Measurements from ENCODE around the gene VPS33B. TPM values are rescaled to one million over a fixed set of nuclear protein-coding genes. Genes with fewer than 3 reads are reported as not detected.
"Not testable (repeated sequence)": the region's sequence is repeated elsewhere in the genome, so short reads cannot be mapped to it uniquely, and the experiment has no call there.

The VPS33B gene
- total RNA-seq, 1 donor from 2014 or later = 13.8 TPM

DNA sequence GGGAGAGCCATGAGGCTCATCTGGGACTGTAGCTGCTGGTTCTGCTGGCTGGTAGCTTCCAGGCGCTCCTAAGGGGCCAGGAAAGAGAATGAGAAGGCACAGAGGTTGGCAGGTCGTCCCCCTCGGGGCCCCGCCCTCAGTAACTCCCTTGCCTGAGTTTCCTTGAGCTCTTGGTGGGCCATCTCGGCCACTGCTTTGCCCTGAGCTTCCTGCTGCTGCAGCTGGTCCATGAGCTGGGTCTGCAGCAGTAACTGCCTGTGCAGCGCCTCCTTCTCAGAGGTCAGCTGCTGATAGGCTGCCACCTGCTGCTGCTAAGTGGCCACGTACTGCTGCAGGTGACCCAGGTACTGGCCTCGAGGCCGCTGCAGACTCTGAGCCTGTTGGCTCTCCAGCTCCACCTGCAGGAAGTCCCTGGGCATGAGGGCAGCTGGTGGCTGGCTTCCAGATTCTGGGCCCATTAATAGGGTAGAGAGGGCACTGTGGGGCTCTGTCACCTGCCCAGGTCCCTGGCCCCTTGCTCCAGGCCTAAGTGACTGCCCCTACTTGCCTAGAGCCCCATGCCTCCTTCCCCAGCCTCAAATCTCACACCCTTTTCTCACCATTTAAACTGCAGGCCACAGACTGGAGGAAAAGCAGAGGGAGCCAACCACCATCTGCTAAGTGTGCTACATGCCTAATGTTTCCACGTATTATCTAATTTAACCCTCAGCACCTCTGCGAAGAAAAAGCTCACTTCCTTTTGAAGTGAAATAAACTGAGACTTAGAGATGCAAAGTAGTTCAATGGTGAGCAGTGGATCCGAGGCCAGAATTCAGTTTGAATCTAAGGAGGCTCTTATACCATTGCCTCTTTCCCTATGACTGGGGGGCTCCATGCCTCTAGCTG is 10.8 kb upstream of the VPS33B start:
- DNase-seq (ENCODE audit: low read depth) = peak; percentile 51

GRCh38 chr15:91031796-91032195 is 9.4 kb upstream of the VPS33B start:
- DNase-seq (ENCODE audit: low read depth) = no peak

DNA sequence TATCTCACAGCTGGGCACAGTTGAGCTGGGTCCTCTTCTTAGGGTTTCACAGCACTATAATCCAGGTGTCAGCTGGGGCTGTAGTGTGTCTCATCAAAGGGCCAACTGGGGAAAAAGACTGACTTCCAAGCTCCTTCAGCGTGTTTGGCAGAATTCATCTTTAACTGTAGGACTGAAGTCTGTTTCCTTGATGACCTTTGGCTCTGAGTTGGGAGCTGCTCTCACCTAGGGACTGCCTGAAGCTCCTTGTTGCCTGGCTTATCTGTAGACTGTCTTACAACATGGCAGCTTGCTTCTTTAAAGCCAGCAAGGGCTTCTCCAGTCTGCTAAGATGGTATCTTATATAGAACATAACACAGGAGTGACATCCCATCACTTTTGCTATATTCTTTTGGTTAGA is 5.3 kb upstream of the VPS33B start:
- DNase-seq (ENCODE audit: low read depth) = no peak

DNA sequence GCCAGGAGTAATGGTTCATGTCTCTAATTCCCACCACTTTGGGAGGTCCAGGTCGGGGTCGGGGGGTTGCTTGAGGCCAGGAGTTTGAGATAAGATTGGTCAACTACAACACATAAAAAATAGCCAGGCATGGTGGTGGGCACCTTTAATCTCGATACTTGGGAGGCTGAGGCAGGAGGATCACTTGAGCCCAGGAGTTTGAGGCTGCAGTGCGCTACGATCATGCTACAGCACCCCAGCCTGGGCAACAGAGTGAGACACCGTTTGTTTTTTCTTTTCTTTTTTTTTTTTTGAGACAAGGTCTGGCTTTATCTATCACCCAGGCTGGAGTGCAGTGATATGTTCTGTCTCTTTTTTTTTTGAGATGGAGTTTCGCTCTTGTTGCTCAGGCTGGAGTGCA is 1.3 kb upstream of the VPS33B start:
- no peak for DNase-seq (ENCODE audit: low read depth)

- no peak for DNase-seq (ENCODE audit: low read depth)
These were observed 387 bp upstream of the VPS33B start for GRCh38 chr15:91022832-91023129.

GRCh38 chr15:91021516-91022074 is 799 bp downstream of the VPS33B start:
- peak; percentile 15 for DNase-seq (ENCODE audit: low read depth)

DNA sequence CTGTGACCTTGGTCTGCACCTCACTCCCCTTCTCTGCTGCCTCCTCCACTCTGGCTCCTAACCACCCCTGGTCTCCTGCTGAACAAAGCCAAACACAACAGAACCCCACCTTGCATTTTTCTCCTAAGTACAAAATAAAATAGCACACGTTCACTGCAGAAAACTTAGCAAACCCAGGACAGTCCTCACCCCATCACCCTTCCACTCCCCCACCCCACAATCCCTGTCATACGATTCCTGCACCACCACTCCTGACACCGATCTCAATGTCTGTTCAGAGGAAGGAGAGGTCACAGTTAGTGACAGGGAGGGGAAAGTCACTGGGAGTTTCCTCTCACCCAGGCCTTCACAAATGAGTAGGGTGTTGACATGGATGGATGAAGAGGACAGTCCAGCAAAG is 4.2 kb downstream of the VPS33B start:
- no peak for DNase-seq (ENCODE audit: low read depth)

GRCh38 chr15:91017716-91018115 is 4.7 kb downstream of the VPS33B start:
- DNase-seq (ENCODE audit: low read depth) = no peak

- not testable (repeated sequence) for DNase-seq (ENCODE audit: low read depth)
These were observed 8.7 kb downstream of the VPS33B start for GRCh38 chr15:91013701-91014100.

- no peak for DNase-seq (ENCODE audit: low read depth)
These were observed 15.1 kb downstream of the VPS33B start for GRCh38 chr15:91007266-91007665.

DNA sequence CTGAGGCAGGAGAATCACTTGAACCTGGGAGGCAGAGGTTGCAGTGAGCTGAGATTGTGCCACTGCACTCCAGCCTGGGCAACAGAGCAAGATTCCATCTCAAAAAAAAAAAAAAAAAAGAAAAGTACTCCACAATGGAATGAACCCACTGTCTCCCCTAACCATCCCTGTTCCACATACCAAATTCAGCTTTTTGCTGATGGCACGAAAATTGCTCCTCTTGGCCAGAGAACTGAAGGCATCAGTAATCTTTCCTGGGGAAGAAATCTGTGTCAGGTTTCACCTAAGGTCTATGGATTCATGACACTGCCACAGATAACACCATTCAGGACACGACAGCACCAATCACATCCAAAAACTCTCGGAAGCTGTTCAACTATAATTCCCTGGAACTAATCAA is 21.2 kb downstream of the VPS33B start:
- DNase-seq (ENCODE audit: low read depth) = no peak

- no peak for DNase-seq (ENCODE audit: low read depth)
These were observed 23.7 kb downstream of the VPS33B start for GRCh38 chr15:90998737-90999136.

DNA sequence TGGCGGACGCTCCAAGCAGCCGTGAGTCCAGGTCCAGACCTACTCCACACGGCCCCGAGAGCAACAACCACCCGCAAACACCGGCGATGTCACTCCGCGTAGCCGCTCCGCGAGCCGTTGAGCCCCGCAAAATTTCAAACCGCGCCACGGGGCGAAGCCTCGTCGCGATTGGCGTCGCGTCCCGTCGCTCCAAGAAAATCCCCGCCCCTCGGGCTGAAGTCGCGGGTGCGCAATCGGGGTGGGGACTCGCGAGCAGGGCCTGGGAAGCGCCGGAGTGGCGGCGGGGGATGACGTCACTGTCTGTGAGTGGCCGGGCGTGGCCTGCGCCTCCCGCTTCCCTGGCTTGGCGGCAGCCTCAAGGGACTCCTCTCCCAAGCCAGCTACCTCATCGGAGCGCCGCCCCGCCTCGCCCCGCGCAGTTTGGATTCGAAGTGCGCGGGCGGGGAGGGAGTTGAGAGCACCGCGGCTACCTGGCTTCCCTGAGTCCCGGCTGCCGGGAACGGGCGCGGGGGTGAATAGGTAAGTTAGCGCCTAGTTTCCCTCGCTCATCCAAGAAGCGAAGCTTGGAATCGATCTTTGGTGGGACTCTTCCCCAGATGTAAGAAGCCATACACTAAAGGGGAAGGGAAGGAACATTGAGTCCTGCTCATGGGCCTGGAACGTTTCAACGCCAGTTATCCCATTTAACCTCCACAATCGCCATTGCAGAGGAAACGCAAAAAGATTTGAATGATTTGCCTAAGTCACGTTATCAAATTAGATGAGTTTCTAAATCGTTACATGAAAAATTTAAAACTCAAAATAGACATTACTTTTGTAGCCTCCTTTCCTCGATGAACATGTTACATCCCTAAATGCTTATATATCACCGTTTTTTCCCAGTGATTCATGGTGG is 27.7 kb downstream of the VPS33B start, which contains the start of gene PRC1:
Gene PRC1, minus strand, starts transcription at position 119 of the 895 bp plus-strand sequence. Its CDS starts 118 bp downstream, at position 1.
- DNase-seq (ENCODE audit: low read depth) = peak; percentile 91

DNA sequence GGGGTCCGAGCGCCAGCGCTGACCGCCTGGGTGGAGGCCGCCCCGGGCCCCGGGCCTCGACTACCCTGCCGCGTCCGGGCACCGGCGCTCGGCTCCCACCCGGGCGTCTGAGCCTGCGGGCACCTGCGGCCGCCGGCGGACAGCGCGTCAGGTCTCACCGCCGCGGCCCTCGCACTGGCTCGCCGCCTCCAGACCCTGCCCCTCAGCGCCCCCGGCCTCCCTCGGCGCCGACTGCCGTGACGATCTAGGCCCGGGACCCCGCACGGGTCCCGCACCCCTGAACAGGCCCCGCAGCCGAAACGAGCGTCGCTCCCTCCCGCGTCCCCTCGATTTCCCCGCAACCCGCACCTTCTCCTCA is 28.4 kb downstream of the VPS33B start:
- DNase-seq (ENCODE audit: low read depth) = no peak

- no peak for DNase-seq (ENCODE audit: low read depth)
These were observed 30.7 kb downstream of the VPS33B start for GRCh38 chr15:90991587-90992285.

DNA sequence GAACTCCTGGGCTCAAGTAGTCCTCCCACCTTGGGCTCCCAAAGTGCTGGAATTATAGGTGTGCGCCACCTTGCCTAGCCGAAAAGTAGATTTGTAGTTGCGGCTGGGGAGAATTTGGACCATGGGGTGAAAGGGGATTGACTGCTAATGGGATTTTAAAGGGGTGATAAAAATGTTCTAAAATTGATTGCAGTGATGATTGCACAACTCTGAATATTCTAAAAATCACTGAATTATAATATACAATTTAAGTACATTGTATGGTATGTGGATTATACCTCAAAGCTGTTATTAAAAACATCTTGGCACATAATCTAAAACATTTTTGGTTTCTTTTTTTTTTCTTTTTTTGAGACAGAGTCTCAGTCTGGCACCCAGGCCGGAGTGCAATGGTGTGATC is 31.9 kb downstream of the VPS33B start:
- no peak for DNase-seq (ENCODE audit: low read depth)

- no peak for DNase-seq (ENCODE audit: low read depth)
These were observed 33.2 kb downstream of the VPS33B start for GRCh38 chr15:90989040-90989768.

DNA sequence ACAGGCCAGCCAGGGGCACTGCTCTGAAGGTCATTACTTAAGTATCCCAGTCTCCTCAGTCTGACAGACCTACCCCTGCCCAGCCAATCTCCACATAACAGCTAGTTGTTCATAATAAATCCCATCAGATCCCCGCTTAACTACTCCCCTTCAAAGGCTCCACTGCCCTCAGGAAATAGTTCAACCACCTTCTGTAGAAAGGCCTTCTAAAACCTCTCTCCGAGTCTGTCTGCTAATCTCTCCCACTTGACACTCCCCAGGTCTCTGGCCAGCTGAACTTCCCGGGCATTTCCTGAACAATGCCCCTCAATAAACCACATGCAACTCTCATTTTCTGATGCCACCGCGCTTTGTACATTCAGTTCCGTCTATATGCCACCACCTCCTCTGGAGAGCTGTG is 34.1 kb downstream of the VPS33B start:
- DNase-seq (ENCODE audit: low read depth) = no peak

GRCh38 chr15:90987561-90988141 is 34.7 kb downstream of the VPS33B start:
- DNase-seq (ENCODE audit: low read depth) = no peak

GRCh38 chr15:90986790-90987507 is 35.4 kb downstream of the VPS33B start:
- no peak for DNase-seq (ENCODE audit: low read depth)

All from renal cortical epithelial cell (primary cell).